Heart left ventricle (tissue), 13 donors: Measurements from ENCODE around the gene CGB3.
"Not testable (repeated sequence)": the region's sequence is repeated elsewhere in the genome, so short reads cannot be mapped to it uniquely, and the experiment has no call there.

Experiments used
- CTCF ChIP-seq, 12 donors: fragments of 200-600 bp; sonication (generic) in 4 of 12; IDR thresholded peaks; one replicate each; pipeline versions ENCODE4 v1.5.0 to v1.8.0; 2018 to 2022; ENCODE audit warnings: antibody characterized with exemption in 12 of 12, mild to moderate bottlenecking in 5 of 12
- POLR2A ChIP-seq, 2 donors: fragments of 450-650 bp; IDR thresholded peaks; one replicate each; pipeline ENCODE4 v1.6.1; 2017; ENCODE audit warnings: antibody characterized with exemption in 2 of 2, mild to moderate bottlenecking in 2 of 2, moderate library complexity in 2 of 2
- donor health status: ischemic (EF 13 %, LVEDD 7.1; RV severe dilation, severe dysfunction).
- donor health status: DM: no; HTN: yes; CAD: no.
- donor health status: DM: no; HTN: no; CAD: no.
- donor health status: ischemic (EF 25% LVEDD 6.9; RV normal size, moderate dysfunction).
- donor health status: ischemic (EF 25% LVEDD 5.7; RV mildly dilated, moderate dysfunction).
- donor health status: ischemic (EF 35%, LVEDD 5.7; RV mildly dilated, moderate dysfunction).
- donor health status: nonischemic (EF 11% LVEDD 7.7; RV severe dilation, severe dysfunction).
- donor health status: DM: yes; HTN: yes; CAD: no.
- donor health status: PGD.
- donor health status: ischemic (EF 29% LVEDD 5.4; RV normal size, mild dysfunction).
- donor health status: nonischemic (EF 23%, LVEDD 6.1; RV moderate dilation, normal function).

DNA sequence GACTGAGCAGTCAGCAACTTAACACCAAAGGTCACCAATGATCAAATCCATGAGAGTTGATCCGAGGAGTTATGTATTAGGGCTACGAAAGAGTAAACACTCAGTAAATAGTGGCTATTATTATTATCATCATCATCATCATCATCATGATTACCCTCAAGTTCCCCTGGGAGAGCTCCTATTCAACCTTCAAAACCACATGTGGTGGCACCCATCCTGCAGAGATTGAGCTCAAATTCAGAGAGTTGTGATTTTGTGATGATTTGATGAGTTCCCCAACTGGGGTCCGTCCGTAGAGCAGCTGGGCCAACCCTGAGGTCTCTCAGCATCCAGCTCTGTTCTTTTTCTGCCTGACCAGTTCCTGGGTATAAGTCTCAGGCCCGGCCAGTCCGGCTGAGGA, 955 bp upstream of the CGB3 start:
- not testable (repeated sequence) for TF ChIP-seq CTCF, POLR2A (IDR thresholded peaks at IDR 0.05)
